Choroid plexus epithelial cell (primary cell): ENCODE measurements around the gene TK2.
"Not testable (repeated sequence)": the region's sequence is repeated elsewhere in the genome, so short reads cannot be mapped to it uniquely, and the experiment has no call there.

Experiments used
- DNase-seq: peaks from one replicate; pipeline ENCODE4 v3.0.0-alpha.2; 2010; ENCODE audit warnings: low read depth
- H3K4me3 ChIP-seq: 2 replicates; pipeline ENCODE4 v1.5.1; 2011; ENCODE audit warnings: low read depth, mild to moderate bottlenecking, control low read depth, low read length, moderate library complexity
- TF ChIP-seq, protein P1 (sequence below): conservative IDR thresholded peaks from 2 replicates; pipeline ENCODE4 v1.5.1; 2011; ENCODE audit warnings: low read depth, mild to moderate bottlenecking, control low read depth, inconsistent platforms, low read length, moderate library complexity

Gene TK2

GRCh38 chr16:66572356-66572755 lies 22.4 kb upstream of the TK2 start:
- no peak for DNase-seq
- no peak overlapping the region for H3K4me3 ChIP-seq

DNA sequence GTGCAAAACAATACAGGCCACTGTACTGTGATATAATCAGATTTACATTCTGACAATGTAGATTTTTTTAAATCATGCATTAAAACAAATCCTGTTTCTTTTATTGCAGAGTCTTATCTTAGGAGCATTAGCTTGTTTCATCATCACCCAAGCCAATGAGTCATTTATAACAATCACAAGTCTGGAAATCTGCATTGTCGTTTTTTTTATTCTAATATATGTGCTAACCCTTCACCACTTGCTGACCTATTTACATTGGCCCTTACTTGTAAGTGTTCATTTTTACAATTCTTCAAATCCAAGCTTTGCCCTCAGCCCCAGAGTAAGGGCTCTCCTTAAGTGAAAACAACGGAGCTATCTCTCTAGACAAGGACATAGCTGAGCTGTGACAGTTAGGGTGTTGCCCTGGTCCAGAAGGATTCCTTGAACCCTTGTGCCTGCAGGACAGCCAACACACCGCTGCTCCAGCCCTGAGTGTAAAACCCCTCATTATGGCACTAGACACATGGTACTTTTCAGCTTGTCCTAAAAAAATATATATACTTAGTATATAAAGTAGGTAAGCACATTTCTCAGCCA lies 20.0 kb upstream of the TK2 start:
- DNase-seq = peak; percentile 74
- TF ChIP-seq, protein P1, sequence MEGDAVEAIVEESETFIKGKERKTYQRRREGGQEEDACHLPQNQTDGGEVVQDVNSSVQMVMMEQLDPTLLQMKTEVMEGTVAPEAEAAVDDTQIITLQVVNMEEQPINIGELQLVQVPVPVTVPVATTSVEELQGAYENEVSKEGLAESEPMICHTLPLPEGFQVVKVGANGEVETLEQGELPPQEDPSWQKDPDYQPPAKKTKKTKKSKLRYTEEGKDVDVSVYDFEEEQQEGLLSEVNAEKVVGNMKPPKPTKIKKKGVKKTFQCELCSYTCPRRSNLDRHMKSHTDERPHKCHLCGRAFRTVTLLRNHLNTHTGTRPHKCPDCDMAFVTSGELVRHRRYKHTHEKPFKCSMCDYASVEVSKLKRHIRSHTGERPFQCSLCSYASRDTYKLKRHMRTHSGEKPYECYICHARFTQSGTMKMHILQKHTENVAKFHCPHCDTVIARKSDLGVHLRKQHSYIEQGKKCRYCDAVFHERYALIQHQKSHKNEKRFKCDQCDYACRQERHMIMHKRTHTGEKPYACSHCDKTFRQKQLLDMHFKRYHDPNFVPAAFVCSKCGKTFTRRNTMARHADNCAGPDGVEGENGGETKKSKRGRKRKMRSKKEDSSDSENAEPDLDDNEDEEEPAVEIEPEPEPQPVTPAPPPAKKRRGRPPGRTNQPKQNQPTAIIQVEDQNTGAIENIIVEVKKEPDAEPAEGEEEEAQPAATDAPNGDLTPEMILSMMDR = no peak
- no peak overlapping the region for H3K4me3 ChIP-seq

More at GRCh38 chr16:66572356-66572755, 22.4 kb upstream of the TK2 start:
- TF ChIP-seq, protein P1 = no peak

GRCh38 chr16:66569131-66569530 lies 19.2 kb upstream of the TK2 start:
- peak; percentile 69 for DNase-seq
- no peak overlapping the region for H3K4me3 ChIP-seq
- TF ChIP-seq, protein P1 = no peak

DNA sequence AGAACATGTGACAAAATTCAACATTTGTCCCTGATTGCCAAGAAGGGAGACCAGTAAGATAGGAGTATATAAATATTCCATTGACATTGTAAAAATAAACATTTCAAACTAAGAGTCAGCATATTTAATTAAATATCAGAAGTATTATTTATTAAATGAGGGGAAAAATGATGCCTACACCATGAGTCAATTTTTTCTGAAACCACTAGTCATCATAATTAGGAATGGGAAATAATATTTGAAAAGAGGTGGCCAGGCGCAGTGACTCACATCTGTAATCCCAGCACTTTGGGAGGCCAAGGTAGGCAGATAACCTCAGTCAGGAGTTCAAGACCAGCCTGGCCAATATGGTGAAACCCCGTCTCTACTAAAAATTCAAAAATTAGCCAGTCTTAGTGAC lies 18.4 kb upstream of the TK2 start:
- DNase-seq = peak; percentile 49
- TF ChIP-seq, protein P1 = no peak
- no peak overlapping the region for H3K4me3 ChIP-seq

GRCh38 chr16:66567270-66567669 lies 17.3 kb upstream of the TK2 start:
- H3K4me3 ChIP-seq, DNase-seq: not testable (repeated sequence)

DNA sequence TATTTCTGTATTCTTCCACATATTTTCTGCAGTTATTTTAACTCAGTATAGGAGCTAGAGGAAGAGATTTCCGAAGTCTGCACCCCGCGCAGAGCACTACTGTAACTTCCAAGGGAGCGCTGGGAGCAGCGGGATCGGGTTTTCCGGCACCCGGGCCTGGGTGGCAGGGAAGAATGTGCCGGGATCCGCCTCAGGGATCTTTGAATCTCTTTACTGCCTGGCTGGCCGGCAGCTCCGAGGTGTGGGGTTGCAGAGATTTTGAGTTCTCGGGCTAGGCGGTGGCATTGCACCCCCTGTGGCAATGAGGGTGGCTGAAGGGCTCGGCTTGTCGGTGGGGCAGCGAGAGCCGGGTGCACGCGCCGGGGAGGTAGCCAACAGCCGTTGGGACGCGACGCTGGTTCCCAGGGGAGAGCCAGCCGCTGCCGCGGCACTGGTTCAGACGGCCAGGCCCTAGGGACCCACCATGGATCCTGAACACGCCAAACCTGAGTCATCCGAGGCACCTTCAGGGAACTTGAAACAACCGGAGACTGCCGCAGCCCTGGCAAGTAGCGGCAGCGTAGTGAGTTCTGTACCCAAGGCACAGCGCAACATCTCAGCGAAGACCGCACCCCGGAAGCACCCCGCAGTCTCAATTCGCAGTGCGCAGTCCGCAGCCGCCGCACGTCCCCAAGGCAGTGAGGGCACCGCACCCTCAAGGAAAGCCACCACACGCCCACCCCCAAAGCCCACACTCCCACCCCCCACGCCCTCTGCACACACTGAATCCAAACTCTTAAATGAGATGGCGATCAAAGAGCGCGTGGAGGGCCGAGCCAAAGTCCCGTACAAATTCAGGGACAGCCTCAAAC lies 16.4 kb upstream of the TK2 start, which contains the start of gene CMTM1:
TSS of gene CMTM1 (plus strand) at position 389 of the 851 bp plus-strand sequence. CDS start at position 464, 75 bp downstream.
- DNase-seq = no peak
- H3K4me3 ChIP-seq = no peak within 1 kb of the TSS
- TF ChIP-seq, protein P1 = no peak

GRCh38 chr16:66563574-66564334 lies 13.8 kb upstream of the TK2 start:
- TF ChIP-seq, protein P1 = no peak
- no peak for DNase-seq
- no peak overlapping the region for H3K4me3 ChIP-seq
